Stimulated activated CD4-positive, alpha-beta T cell treated with anti-CD3 and anti-CD28 coated beads, Interleukin-12 subunit alpha, Interleukin-12 subunit beta, amount 100 ng/mL, for 4 hours (primary cell): ENCODE results near the gene HS6ST3.

ENCODE experiments used
- DNase-seq: peaks from one replicate; pipeline ENCODE4 v3.0.0-alpha.2; 2020

The HS6ST3 gene

GRCh38 chr13:96678801-96679200 is 588.9 kb downstream of the HS6ST3 start:
- DNase-seq, result no peak

GRCh38 chr13:96680898-96681297 is 591.0 kb downstream of the HS6ST3 start:
- no peak for DNase-seq

DNA sequence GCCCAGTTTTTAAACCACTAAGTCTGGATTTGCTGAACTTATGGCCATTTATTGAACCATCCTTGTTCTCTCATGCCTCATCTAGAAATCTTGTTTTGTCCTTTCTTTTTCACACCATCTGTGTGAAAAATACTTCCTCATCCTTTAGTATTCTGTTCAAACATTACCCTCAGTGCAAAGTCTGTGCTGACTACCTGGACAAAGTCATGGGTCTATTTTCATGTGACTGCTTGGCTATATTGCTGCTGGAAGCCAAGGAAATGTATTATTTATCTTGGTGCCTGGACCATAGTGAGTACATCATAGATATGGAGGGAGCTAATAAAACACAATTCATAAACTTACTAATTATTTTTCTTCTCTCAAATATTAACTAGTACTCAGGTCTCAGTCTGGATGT is 591.9 kb downstream of the HS6ST3 start:
- no peak for DNase-seq

DNA sequence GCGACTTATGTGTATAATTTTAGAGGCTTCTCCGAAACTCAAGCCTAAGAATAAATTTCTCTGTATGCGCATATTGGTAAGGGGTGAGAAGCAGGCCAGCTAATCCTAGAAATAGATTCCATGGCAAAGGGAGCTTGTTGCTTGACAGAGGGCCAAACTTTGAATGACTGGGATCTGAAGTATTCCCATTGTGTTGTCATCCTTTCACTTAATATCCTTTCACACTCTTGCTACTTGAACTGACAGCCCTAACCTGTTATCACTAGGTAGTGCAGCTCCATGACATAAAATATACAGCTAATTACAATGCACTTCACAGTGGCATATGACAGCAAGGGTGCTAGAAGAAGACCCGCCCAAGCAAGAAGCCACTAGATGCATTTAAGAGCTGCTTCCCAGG is 594.6 kb downstream of the HS6ST3 start:
- DNase-seq, result no peak

DNA sequence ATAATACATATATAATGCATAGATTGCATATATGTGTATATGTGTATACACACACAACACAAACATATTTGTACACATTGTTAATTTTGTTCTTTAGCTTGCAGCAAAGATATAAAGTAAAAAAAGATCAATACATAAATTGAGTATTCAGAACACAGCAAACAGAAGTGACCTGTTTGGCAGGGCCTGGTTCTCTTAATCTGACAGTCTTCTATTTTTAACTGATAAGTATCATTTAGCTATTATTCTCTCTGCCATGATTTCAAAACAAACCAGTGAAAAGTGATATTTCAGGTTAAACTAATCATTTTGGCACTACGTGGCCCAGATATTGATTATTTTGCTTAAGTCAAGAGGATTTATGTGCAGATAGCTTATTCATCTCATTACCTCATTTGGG is 595.0 kb downstream of the HS6ST3 start:
- DNase-seq, result no peak

DNA sequence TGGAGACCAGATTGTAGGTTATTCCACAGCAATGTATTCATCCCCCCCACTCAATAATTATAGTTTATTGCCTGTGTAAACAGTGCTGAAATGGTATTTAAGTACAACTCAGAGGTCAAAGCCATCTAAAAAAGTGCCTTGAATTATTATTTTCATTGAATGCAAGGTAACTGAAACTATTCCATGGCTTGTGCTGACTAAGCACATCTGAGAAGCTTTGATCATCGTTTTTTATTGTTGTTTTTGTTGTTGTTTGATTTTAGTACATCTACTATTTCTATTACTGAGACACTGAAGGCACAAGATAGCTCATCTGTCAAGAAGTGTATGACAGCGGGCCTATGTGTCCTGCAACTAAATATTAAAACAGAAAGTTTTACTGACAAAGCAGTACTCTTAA is 596.4 kb downstream of the HS6ST3 start:
- DNase-seq, result no peak

DNA sequence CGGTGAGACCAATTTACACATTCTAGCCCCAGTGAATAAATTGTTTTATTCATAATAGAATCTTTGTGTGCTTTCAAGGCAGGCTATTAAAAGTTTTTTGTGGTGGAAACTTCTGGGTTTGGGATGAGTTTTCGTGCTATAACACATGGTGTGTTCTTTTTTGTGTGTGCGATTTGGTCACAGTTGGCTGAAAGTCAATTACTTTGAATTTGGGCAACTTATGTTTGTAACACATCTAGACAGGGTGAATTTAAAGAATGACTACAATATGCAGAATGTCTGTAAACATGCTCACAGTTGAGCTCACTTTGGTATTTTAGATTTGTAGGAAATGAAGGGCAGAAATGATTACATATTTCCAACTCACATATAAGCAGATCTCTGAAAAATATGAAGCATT is 597.3 kb downstream of the HS6ST3 start:
- no peak for DNase-seq

- no peak for DNase-seq
Measured at GRCh38 chr13:96690998-96691397, 601.1 kb downstream of the HS6ST3 start.

DNA sequence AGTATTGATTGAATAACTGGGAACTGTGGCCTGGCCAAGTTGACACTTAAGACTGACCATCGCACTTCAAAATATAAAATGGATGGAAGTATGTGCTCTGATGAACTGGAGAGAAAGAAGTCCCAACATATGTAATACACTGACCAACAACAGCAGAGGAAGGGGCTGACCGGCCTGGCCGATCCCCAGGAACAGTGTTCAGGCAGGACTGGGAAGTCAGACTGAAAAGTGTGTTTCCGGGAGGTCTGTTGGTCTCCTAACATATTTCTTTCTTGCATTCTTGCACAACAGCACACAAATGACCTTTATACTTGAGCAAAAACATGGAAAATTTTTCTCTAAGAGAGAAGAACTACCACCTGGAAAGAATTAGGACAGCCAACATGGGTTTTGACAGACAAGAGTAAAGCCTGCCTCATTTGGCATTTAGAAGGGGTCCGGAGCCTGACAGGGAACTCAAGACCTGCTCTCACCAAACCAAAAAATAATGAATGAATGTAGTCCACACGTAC is 606.5 kb downstream of the HS6ST3 start:
- no peak for DNase-seq

GRCh38 chr13:96700657-96701056 is 610.8 kb downstream of the HS6ST3 start:
- DNase-seq, result no peak

DNA sequence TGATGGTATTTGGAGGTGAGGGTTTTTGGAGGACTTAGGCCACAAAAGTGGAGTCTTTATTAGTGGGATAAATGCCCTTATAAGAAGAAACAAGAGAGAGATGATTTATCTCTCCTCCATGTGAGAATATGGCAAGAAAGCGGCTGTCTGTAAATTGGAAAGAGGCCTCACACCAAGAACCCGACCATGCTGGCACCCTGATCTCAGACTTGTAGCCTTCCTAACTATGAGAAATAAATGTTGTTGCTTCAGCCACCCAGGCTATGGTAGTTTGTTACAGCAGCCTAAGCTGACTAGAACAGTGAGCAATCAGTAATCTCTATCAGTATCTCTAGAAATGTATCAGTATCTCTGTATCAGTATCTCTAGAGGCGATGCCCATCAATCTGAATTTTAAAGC is 617.2 kb downstream of the HS6ST3 start:
- no peak for DNase-seq

GRCh38 chr13:96710166-96710862 is 620.4 kb downstream of the HS6ST3 start:
- DNase-seq, result no peak

DNA sequence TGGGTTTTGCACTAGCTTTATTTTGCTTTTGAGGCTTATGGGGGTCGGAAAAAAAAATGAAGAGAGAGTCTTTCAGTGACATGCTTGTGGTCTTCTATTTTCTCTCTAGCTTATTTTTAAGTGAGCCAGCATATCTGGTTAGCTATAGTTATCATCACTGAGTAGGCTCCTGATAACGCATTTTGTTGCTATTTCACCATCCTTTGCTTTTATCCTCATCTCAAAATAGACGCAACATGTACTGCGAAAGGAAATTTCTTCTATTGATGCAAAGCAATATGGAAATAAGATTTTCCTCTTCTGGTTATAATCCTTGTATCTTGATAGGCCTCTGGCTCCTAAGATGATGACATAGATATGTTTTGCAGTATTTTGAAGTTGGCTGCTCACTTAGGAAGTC is 630.5 kb downstream of the HS6ST3 start:
- no peak for DNase-seq

DNA sequence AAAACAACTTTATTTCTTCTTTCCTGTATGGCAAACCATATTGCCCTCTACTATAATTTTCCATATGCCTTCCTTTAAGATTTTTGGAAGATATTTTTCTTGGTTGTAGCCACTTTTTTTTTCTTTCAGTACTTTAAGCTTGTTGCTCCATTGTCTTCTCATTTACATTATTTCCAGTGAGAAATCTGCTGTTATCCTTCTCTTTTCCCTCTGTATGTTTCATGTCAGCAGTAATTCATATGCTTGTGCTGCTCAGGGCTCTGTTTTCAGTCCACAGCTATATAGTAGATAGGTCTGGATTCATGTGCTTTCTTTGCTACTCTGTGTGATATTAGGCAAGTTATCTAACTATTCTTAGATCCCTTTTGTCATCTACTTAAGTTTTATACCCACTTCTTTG is 636.7 kb downstream of the HS6ST3 start:
- no peak for DNase-seq

GRCh38 chr13:96728463-96728862 is 638.6 kb downstream of the HS6ST3 start:
- DNase-seq, result no peak

- DNase-seq, result no peak
Measured at GRCh38 chr13:96730676-96731075, 640.8 kb downstream of the HS6ST3 start.

DNA sequence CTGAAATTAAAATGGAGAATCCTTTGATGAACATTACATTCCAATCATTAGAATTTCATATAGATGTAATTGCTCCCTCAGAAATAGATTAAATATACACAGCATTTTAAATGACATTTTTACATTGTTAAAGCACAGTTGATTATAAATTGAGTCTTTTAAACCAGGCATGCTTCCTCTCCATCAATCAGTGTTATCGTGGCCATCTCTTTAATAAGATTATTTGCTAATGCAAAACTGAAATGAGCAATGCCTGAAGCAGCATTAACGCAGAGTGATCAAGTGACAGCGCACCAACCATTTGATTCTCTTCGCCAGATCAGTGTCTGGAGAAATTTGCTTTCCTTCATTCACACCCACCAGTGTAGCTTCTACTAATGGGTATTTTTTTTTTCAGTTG is 644.6 kb downstream of the HS6ST3 start:
- no peak for DNase-seq

DNA sequence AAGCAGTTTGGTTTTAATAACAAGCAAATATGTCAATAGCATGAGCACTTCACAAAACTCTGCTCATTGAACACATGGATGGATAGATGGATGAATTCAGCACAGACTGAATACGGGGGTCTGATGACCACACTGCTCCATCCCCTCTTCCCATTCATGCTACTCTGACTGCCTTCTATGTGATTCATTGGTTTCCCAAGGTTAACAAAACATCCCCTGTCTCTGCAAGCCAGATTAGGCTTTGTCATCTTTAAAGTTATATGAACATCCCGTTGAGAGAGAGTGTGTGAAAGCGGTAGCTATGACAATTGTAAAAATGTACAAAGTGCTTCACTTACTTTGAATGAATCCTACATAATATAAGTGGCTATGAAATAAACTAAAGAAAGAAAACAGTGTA is 651.9 kb downstream of the HS6ST3 start:
- DNase-seq, result no peak

DNA sequence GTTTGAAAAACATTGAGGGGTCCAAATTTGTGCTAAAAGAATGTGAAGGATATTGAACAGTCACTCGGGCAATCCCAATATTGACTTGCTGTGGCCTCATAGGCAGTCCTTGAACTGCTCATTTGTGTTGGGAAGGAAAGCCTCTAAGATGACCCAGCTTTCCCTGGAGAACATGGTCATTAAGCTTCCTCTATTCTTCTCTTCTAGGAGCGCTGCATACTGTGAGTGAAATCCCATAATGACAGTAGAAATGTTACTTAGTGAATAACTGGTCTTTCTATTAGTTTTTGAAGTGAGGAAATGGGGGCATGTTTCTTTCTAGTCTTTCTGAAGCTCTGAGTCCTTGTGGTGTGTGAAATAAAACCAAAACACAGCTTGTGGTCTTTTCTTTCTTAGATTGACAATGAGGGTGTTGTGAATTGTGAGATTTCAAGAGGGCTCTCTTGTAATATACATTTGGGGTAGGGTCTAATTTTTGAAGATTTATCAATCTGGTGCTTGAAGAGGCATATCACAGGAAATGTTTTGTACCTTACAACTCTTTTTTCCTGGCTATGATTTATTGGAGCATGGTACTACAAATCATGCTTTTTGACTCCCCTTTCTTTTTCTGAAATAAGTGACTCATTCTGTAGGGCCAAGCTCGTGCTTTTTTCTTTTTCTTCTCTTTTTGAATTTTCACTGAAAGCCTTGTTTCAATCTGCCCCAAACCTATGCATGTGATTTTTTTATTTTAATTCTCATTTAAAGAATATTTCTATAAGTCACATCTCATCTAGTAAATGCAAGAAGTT is 653.6 kb downstream of the HS6ST3 start:
- DNase-seq, result no peak

DNA sequence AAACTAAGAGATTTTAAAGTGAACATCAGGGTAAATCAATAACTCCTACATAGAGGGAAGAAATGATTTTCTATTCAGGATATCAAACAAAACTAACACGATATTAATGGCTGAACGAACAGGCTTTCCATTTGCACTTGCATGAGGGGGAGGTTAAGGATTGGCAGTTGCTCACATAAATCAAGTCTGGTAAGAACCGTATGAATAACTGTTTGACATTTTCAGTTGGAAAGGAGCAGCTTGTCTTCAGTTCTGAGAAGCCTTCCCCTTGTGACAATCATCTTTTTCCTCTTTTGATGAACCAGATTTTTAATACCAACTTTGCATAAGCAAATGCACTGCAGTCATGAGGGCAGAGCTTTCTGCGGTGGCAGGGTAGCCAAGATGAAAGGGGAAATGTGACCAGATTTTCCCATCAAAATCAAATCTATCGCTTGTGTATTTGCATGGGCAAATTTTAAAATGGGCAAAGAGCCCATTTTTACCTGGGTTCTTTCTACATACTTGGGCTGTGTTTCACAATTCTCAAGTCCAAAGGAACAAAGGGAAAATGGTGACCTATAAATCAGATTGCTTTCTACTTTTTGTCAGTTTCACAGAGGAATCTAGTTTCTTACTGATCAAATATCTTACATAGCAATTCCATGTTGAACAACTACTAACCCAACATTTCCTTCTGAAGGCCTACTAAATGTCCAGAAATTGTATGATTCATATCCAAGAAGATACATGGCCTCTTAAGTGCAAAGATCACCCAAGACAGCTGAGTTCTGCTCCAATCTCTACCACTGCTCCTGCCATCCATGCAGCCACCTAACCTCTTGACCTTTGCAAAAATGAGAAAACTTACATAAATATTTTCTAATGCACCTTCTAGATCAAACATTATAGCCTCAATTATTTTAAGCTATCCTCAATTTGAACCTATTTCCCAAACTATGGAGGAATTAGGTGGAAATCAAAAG is 654.7 kb downstream of the HS6ST3 start:
- DNase-seq, result no peak

DNA sequence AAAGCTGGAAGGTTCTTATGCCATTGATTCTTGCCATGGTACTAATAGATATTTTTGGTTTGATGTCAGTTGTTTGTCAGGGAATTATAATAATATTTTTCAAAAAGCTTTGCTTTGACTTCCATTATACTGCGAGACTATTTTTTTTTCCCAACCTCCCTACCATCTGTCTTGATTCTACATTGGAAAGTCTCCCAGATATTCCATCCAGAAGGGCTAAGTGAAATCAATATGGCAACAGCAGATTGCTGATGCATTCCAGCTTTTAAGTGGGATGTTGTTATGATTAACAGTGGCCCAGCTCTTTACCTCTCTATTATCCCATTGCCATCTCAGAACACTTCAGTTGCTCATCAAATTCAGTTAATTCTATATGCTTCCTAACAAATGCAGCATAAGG is 657.0 kb downstream of the HS6ST3 start:
- DNase-seq, result no peak

GRCh38 chr13:96749825-96750224 is 659.9 kb downstream of the HS6ST3 start:
- DNase-seq, result no peak

DNA sequence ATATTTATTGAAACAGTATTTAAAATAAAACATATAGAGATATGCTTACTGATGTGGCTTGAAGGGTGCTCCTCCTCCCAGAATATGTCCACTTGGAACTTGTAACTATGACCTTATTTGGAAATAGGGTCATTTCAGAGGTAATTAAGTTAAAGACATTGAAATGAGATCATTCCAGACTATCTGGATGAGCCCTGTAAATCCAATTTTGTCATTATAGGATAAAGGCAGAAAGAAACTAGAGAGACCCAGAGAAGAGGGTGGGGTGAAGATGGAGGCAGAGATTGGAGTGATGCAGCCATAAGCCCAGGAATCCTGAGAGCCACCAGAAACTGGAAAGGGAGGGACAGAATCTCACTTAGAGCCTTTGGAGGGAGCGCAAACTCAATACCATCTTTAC is 661.2 kb downstream of the HS6ST3 start:
- DNase-seq, result no peak
